Lower lobe of right lung (tissue), 2 donors: ENCODE data around the gene ATP6V1G1. TPM values are rescaled to one million over a fixed set of nuclear protein-coding genes. Genes with fewer than 3 reads are reported as not detected.

Experiments
- ATAC-seq, 2 donors: fragments of 200-7000 bp; cut with Tn5 transposase; one replicate each; pipeline ENCODE4 v1.9.1; 2020 to 2022; ENCODE audit warnings: mild to moderate bottlenecking in 2 of 2, moderate library complexity in 2 of 2
- DNase-seq: peaks from one replicate; pipeline ENCODE4 v3.0.0-alpha.2; 2020
- H3K27ac ChIP-seq: fragments of 200-600 bp; one replicate; pipeline ENCODE4 v1.8.0; 2022
- H3K27me3 ChIP-seq: fragments of 200-600 bp; one replicate; pipeline ENCODE4 v1.8.0; 2022; ENCODE audit warnings: low read depth
- H3K36me3 ChIP-seq: fragments of 200-600 bp; one replicate; pipeline ENCODE4 v1.8.0; 2022; ENCODE audit warnings: mild to moderate bottlenecking
- H3K4me1 ChIP-seq: fragments of 200-600 bp; one replicate; pipeline ENCODE4 v1.8.0; 2022
- H3K4me3 ChIP-seq: fragments of 200-600 bp; one replicate; pipeline ENCODE4 v1.8.0; 2022; ENCODE audit warnings: mild to moderate bottlenecking
- H3K9me3 ChIP-seq: fragments of 200-600 bp; one replicate; pipeline ENCODE4 v1.8.0; 2022
- intact Hi-C: fragments of 100-400 bp; cut with DNase I; formaldehyde crosslinking; loops from one replicate; pipeline ENCODE4 v1.11.0; 2022
- total RNA-seq: library from RNA; stranded (reverse); fragmentation: NEBNext Ultra II Directional; extraction: Animal tissue kit (Norgen Biotek cat#: 25700); gene quantifications from one replicate; pipeline ENCODE4 v1.2.1, GENCODE V29; 2021
- TF ChIP-seq, protein P1 (sequence below): fragments of 200-600 bp; IDR thresholded peaks from one replicate; pipeline ENCODE4 v1.8.0; 2022; ENCODE audit warnings: antibody characterized with exemption, mild to moderate bottlenecking
- donor health status: DM: no; HTN: yes; CAD: no; lungs with severe emphysema.

The ATP6V1G1 gene
- total RNA-seq, 1 donor from 2014 or later = 104 TPM

GRCh38 chr9:114614373-114614772 is 26.8 kb downstream of the ATP6V1G1 start:
- DNase-seq = no peak
- Histone ChIP-seq H3K4me1 (peaks cover 58% of the 10 kb centered on the region), H3K27me3 (no peaks in the 10 kb centered on the region), H3K36me3 (peaks cover 5% of the 10 kb centered on the region), H3K9me3 (no peaks in the 10 kb centered on the region), H3K27ac (no peak overlapping the region), H3K4me3 (no peak overlapping the region)
- intact Hi-C loops = no loop called here
- TF ChIP-seq, protein P1, sequence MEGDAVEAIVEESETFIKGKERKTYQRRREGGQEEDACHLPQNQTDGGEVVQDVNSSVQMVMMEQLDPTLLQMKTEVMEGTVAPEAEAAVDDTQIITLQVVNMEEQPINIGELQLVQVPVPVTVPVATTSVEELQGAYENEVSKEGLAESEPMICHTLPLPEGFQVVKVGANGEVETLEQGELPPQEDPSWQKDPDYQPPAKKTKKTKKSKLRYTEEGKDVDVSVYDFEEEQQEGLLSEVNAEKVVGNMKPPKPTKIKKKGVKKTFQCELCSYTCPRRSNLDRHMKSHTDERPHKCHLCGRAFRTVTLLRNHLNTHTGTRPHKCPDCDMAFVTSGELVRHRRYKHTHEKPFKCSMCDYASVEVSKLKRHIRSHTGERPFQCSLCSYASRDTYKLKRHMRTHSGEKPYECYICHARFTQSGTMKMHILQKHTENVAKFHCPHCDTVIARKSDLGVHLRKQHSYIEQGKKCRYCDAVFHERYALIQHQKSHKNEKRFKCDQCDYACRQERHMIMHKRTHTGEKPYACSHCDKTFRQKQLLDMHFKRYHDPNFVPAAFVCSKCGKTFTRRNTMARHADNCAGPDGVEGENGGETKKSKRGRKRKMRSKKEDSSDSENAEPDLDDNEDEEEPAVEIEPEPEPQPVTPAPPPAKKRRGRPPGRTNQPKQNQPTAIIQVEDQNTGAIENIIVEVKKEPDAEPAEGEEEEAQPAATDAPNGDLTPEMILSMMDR = no peak
- no peak for ATAC-seq

DNA sequence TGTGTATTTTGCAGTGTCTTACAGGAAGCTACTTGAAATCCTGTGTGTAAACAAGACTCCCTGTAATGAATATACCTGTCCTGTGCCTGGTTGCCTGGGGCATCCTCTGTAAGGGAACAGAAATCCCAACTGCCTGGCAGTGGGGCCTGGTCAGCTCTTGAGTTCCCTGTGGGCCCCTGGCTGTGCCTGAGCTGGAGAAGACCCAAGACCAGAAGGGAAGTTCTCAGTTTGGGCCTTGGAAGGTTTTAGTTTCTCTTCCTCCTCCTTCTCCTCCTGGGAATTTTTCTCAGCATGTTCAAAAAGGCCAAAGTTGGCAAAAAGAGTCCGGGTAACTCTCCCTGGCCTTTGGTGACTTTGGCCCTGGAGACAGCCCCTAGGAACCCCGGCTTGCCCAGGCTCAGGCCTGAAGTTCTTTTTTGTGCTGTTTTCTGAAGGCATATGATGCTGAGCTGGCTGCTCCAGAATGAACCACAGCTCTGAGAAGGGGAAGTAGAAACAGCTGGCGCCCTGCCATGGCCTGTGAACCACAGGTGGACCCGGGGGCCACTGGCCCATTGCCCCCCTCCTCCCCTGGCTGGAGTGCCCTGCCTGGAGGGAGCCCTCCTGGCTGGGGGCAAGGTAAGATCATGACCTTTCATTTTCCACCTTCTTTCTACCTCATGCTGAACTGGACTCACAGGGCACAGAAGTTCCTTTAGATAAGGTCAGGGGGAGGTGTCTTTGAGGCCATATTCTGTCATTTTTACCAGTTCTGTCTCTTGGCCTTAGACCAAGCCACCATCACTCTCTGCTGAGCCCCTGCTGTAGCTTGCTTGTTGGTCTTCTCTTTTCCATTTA is 29.3 kb downstream of the ATP6V1G1 start:
- DNase-seq = peak; percentile 89
- no peaks in the 10 kb centered on the region for H3K9me3 ChIP-seq
- peak overlapping the region; percentile 74 for H3K27ac ChIP-seq
- H3K4me1 ChIP-seq = peaks cover 52% of the 10 kb centered on the region
- peak; percentile 35 to 55 for ATAC-seq
- H3K4me3 ChIP-seq = no peak overlapping the region
- intact Hi-C loops = no loop called here
- no peaks in the 10 kb centered on the region for H3K27me3 ChIP-seq
- TF ChIP-seq, protein P1 = no peak
- peaks cover 10% of the 10 kb centered on the region for H3K36me3 ChIP-seq

DNA sequence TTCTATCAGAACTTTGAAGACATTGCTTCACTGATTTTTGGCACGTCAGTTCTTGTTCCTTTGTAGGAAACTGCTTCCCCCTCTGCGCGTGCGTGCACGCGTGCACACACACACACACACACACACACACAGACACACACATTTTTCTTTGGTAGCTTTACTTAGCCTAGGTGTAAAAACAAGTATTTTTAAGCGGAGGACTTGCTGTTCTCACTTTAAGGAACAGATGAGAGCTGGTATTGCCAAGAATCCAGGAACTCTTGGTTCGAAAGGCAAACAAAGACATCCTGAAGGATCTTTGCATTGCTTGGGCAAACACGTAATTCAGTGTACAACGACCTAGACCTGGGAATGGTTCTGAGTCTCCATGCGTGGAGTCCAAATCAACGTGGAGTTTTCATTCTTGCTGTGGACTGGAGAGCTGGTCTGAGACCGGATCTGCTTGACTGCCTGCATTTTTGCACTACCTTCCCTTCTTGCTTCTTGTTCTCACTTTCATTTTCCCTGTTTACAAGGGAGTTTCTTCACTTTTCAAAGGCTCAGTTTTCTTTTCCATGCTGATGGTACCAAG is 31.7 kb downstream of the ATP6V1G1 start:
- Histone ChIP-seq H3K27ac (peak overlapping the region; percentile 81), H3K4me3 (peak overlapping the region; percentile 44)

GRCh38 chr9:114621561-114621960 is 34.0 kb downstream of the ATP6V1G1 start:
- ATAC-seq = no peak
- TF ChIP-seq, protein P1 = no peak
- no peaks in the 10 kb centered on the region for H3K27me3 ChIP-seq
- DNase-seq = no peak
- peaks cover 26% of the 10 kb centered on the region for H3K36me3 ChIP-seq
- peak overlapping the region; percentile 15 for H3K27ac ChIP-seq
- no peak overlapping the region for H3K4me3 ChIP-seq
- H3K4me1 ChIP-seq = peaks cover 32% of the 10 kb centered on the region
- no peaks in the 10 kb centered on the region for H3K9me3 ChIP-seq
- intact Hi-C loops = no loop called here

More for the DNA sequence above, 31.7 kb downstream of the ATP6V1G1 start:
- DNase-seq (peak; percentile 81), ATAC-seq (peak; percentile 75 to 84)
- intact Hi-C loops = no loop called here
- peaks cover 22% of the 10 kb centered on the region for H3K36me3 ChIP-seq
- no peaks in the 10 kb centered on the region for H3K9me3 ChIP-seq
- no peaks in the 10 kb centered on the region for H3K27me3 ChIP-seq
- TF ChIP-seq, protein P1 = no peak
- H3K4me1 ChIP-seq = peaks cover 38% of the 10 kb centered on the region

- Histone ChIP-seq H3K27me3 (no peaks in the 10 kb centered on the region), H3K4me3 (no peak overlapping the region), H3K27ac (peak overlapping the region; percentile 15), H3K9me3 (no peaks in the 10 kb centered on the region), H3K36me3 (peaks cover 31% of the 10 kb centered on the region), H3K4me1 (peaks cover 27% of the 10 kb centered on the region)
- DNase-seq (no peak), ATAC-seq (peak; percentile 40 to 56)
- TF ChIP-seq, protein P1 = no peak
- intact Hi-C loops = no loop called here
Measured at GRCh38 chr9:114621975-114622609, 34.5 kb downstream of the ATP6V1G1 start.
